IMR-90 (cell line): ENCODE measurements around the gene FGFRL1. TPM values are rescaled to one million over a fixed set of nuclear protein-coding genes. Genes with fewer than 3 reads are reported as not detected.

Source experiments
- ATAC-seq: fragments of 200-7000 bp; cut with Tn5 transposase; 2 replicates; pipeline ENCODE4 v1.9.1; 2020; ENCODE audit warnings: low read depth, mild to moderate bottlenecking, moderate library complexity
- BruUV-seq: library from RNA; stranded (reverse); fragments of 400-500 nt; replicated peaks from 2 replicates; lab custom pipeline; 2021; lab: Mats Ljungman, UMichigan
- CTCF ChIA-PET: fragments of 300-600 bp; formaldehyde crosslinking; extraction: SDS; loops from one replicate; lab custom pipeline; 2021; ENCODE audit warnings: antibody characterized with exemption; lab: Yijun Ruan, JAX
- POLR2A ChIA-PET: fragments of 300-600 bp; sonication (Branson Sonifier 250); formaldehyde crosslinking; loops from one replicate; lab custom pipeline; 2022; ENCODE audit warnings: antibody characterized with exemption; ENCODE audit not compliant: unreplicated experiment; lab: Charles Lee
- DNase-seq: peaks from one replicate; pipeline ENCODE4 v3.0.0; 2013
- H2AFZ ChIP-seq: replicated peaks from 2 replicates; pipeline ENCODE3; 2013; ENCODE audit warnings: low read length, mild to moderate bottlenecking; ENCODE audit not compliant: poor library complexity
- H2AK5ac ChIP-seq: 2 replicates; pipeline ENCODE4 v1.6.1; 2013; ENCODE audit warnings: low read depth, low read length, inconsistent platforms
- H2AK9ac ChIP-seq: replicated peaks from 2 replicates; pipeline ENCODE3; 2013; ENCODE audit warnings: mild to moderate bottlenecking, low read depth, low read length, moderate library complexity; ENCODE audit not compliant: poor library complexity
- H2BK120ac ChIP-seq: 2 replicates; pipeline ENCODE4 v1.6.1; 2013; ENCODE audit warnings: low read depth, low read length, inconsistent platforms
- H2BK15ac ChIP-seq: 3 replicates; pipeline ENCODE4 v1.6.1; 2013; ENCODE audit warnings: low read depth, low read length, inconsistent platforms
- H2BK20ac ChIP-seq: 2 replicates; pipeline ENCODE4 v1.6.1; 2013; ENCODE audit warnings: low read depth, mild to moderate bottlenecking, inconsistent platforms, low read length, moderate library complexity
- H2BK5ac ChIP-seq: 2 replicates; pipeline ENCODE4 v1.6.1; 2013; ENCODE audit warnings: mild to moderate bottlenecking, low read depth, low read length, inconsistent platforms; ENCODE audit not compliant: poor library complexity, severe bottlenecking
- H3K14ac ChIP-seq: replicated peaks from 2 replicates; pipeline ENCODE4 v1.6.1; 2013; ENCODE audit warnings: low read depth, low read length, inconsistent platforms
- H3K18ac ChIP-seq: 2 replicates; pipeline ENCODE4 v1.6.1; 2013; ENCODE audit warnings: low read depth, low read length, control low read depth
- H3K23ac ChIP-seq: 2 replicates; pipeline ENCODE4 v1.6.1; 2013; ENCODE audit warnings: low read depth, low read length, inconsistent platforms
- H3K27ac ChIP-seq: 2 replicates; pipeline ENCODE4 v1.5.1; 2013; ENCODE audit warnings: mild to moderate bottlenecking, control low read depth, low read length; ENCODE audit not compliant: insufficient read depth
- H3K27me3 ChIP-seq: 2 replicates; pipeline ENCODE4 v1.6.1; 2013; ENCODE audit warnings: low read length; ENCODE audit not compliant: control insufficient read depth, insufficient read depth
- H3K36me3 ChIP-seq: 2 replicates; pipeline ENCODE4 v1.6.1; 2013; ENCODE audit warnings: low read length, mixed read lengths; ENCODE audit not compliant: control insufficient read depth, insufficient read depth
- H3K4ac ChIP-seq: 2 replicates; pipeline ENCODE4 v1.6.1; 2013; ENCODE audit warnings: low read depth, low read length, inconsistent platforms
- H3K4me1 ChIP-seq: 2 replicates; pipeline ENCODE4 v1.6.1; 2013; ENCODE audit warnings: low read length, mixed read lengths; ENCODE audit not compliant: control insufficient read depth, insufficient read depth
- H3K4me2 ChIP-seq: 2 replicates; pipeline ENCODE4 v1.6.1; 2013; ENCODE audit warnings: low read depth, mild to moderate bottlenecking, control low read depth, low read length, moderate library complexity
- H3K4me3 ChIP-seq: 2 replicates; pipeline ENCODE4 v1.5.1; 2013; ENCODE audit warnings: low read depth, mild to moderate bottlenecking, control low read depth, low read length, moderate library complexity; ENCODE audit not compliant: insufficient read depth
- H3K56ac ChIP-seq: 2 replicates; pipeline ENCODE4 v1.6.1; 2013; ENCODE audit warnings: low read length, inconsistent platforms; ENCODE audit not compliant: insufficient read depth; ENCODE audit errors: extremely low read depth
- H3K79me1 ChIP-seq, 2 experiments: 2 replicates each; pipeline ENCODE4 v1.6.1; 2013; ENCODE audit warnings: low read length in 2 of 2, inconsistent platforms in 1 of 2, low read depth in 1 of 2
- H3K9ac ChIP-seq: 2 replicates; pipeline ENCODE4 v1.6.1; 2013; ENCODE audit warnings: low read depth, low read length, control low read depth
- H3K9me1 ChIP-seq: 2 replicates; pipeline ENCODE4 v1.6.1; 2013; ENCODE audit warnings: low read length, inconsistent platforms; ENCODE audit not compliant: insufficient read depth
- H3K9me3 ChIP-seq: 2 replicates; pipeline ENCODE4 v1.6.1; 2013; ENCODE audit warnings: low read length; ENCODE audit not compliant: control insufficient read depth, insufficient read depth
- H4K20me1 ChIP-seq: 2 replicates; pipeline ENCODE4 v1.6.1; 2013; ENCODE audit warnings: low read length, inconsistent platforms; ENCODE audit not compliant: insufficient read depth
- H4K5ac ChIP-seq: 2 replicates; pipeline ENCODE4 v1.6.1; 2013; ENCODE audit warnings: mild to moderate bottlenecking, low read depth, low read length, control low read depth
- H4K8ac ChIP-seq, 2 experiments: 2 replicates each; pipeline ENCODE4 v1.6.1; 2013; ENCODE audit warnings: low read depth in 2 of 2, low read length in 2 of 2, control low read depth in 1 of 2, inconsistent platforms in 1 of 2
- H4K91ac ChIP-seq: 2 replicates; pipeline ENCODE4 v1.6.1; 2013; ENCODE audit warnings: low read depth, low read length, inconsistent platforms; ENCODE audit not compliant: insufficient read depth
- RCOR1 ChIP-seq: IDR thresholded peaks from 2 replicates; pipeline ENCODE4 v1.6.1; 2012; ENCODE audit warnings: mild to moderate bottlenecking, low read length, improper control_type of control experiment; ENCODE audit not compliant: insufficient replicate concordance
- WGBS, 2 experiments: methylation state at CpG; one replicate each; pipeline versions ENCODE4 v1.1.5 to v1.1.7; 2013; ENCODE audit warnings: missing lambda C conversion rate in 2 of 2; ENCODE audit not compliant: insufficient read length in 1 of 2; ENCODE audit errors: extremely low coverage in 2 of 2; 5-methylcytosine and 5-hydroxymethylcytosine counted together
- dilution Hi-C: fragments of 300-500 bp; cut with HindIII; formaldehyde crosslinking; loops from one replicate; pipeline ENCODE4 v1.14.3; 2018; ENCODE audit warnings: low sequenced_read_pairs; ENCODE audit not compliant: unreplicated experiment
- in situ Hi-C: fragments of 300-500 bp; cut with MboI; formaldehyde crosslinking; loops from 3 replicates; pipeline ENCODE4 v1.14.3; 2019; ENCODE audit warnings: low sequenced_read_pairs, inconsistent platforms, mixed read lengths
- intact Hi-C: fragments of 100-400 bp; cut with micrococcal nuclease; formaldehyde crosslinking; loops from 2 replicates; pipeline ENCODE4 v1.10.0; 2022
- polyA plus RNA-seq, 3 experiments: library from polyadenylated mRNA; depleted of rRNA; stranded (reverse); fragments of >200 nt; gene quantifications; 2 replicates each; pipeline ENCODE4 v1.2.3, GENCODE V29; 2012; ENCODE audit warnings: low replicate concordance in 1 of 3
- total RNA-seq: library from RNA; depleted of rRNA; stranded (reverse); fragments of >200 nt; gene quantifications from 2 replicates; pipeline ENCODE4 v1.2.3, GENCODE V29; 2012

FGFRL1 gene
- total and polyA plus RNA-seq, 2 of the 4 experiments (the other 2 are of a cell fraction), result 49.3 to 78.8 TPM

DNA sequence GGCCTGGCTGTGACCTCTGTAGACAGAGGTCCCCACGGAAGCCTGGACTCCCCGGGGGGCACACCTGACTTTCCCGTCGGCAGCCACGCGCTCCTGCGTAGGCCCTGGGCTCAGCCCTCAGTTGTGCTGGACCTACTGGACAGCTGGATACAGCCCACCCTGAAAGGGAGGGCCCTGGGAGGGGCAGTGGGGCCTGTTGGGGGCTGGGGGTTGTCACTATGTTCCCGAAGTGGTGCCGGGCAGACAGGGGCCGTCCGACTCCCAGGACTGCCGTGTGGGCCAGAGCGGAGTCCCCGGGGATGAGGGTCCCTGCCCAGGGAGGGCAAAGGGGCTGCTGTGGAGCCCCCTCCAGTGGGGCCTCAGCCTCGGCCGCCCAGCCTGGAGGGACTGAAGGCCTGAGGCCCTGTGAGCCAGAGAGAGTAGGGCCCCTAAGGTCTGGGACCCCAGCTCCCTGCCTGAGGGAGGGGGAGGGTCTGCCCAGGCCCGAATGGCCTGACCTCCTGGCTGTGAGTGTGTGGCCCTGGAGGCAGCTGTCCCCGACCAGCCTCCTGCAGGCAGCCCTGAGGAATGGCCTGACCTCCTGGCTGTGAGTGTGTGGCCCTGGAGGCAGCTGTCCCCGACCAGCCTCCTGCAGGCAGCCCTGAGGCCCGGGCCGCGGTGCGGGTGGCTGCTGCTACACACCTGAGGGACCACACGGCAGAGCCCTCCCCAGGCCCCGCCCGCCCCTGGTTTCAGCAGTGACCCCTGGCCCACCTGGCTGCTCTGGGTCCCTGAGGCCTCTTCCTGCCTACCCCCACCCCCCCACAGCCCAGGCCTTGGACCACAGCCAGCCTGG, 25.8 kb downstream of the FGFRL1 start:
- DNase-seq (no peak), ATAC-seq (no peak)
- H3K23ac ChIP-seq, result no peak overlapping the region
- intact Hi-C loops (no loop called here), dilution Hi-C loops (no loop called here), in situ Hi-C loops (no loop called here)
- no peak overlapping the region for H2BK5ac ChIP-seq
- H3K27me3 ChIP-seq, result no peaks in the 10 kb centered on the region
- no peaks in the 10 kb centered on the region for H3K9me3 ChIP-seq
- no peak overlapping the region for H3K56ac ChIP-seq
- H4K5ac ChIP-seq, result no peak overlapping the region
- peak overlapping the region; percentile 43 for H2AFZ ChIP-seq
- ChIA-PET CTCF (no interaction called here), POLR2A (no interaction called here)
- H3K4me3 ChIP-seq, result no peak overlapping the region
- no peak overlapping the region for H2BK15ac ChIP-seq
- H2AK9ac ChIP-seq, result peak overlapping the region; percentile 55
- no peak for TF ChIP-seq RCOR1
- H3K4me1 ChIP-seq, result peaks cover 32% of the 10 kb centered on the region
- no peak overlapping the region for H3K4me2 ChIP-seq
- no peak overlapping the region for H4K8ac ChIP-seq
- no peak overlapping the region for H2BK120ac ChIP-seq
- no peak overlapping the region for H2BK20ac ChIP-seq
- H3K14ac ChIP-seq, result no peak overlapping the region
- H3K9ac ChIP-seq, result no peak overlapping the region
- no peak overlapping the region for H3K4ac ChIP-seq
- no peak overlapping the region for H3K18ac ChIP-seq
- H3K36me3 ChIP-seq, result no peaks in the 10 kb centered on the region
- H4K20me1 ChIP-seq, result no peaks in the 10 kb centered on the region
- peaks cover 16% of the 10 kb centered on the region; the same call in 1 of the 2 replicates for H3K9me1 ChIP-seq
- BruUV-seq, result no TSS peak
- H2AK5ac ChIP-seq, result no peak overlapping the region
- WGBS, 2 experiments, result 73% methylated on average over 12 of the region's 26 CpGs; no CpG with 5 or more reads in 1 of the 2 experiments
- no peak overlapping the region for H4K91ac ChIP-seq
- no peaks in the 10 kb centered on the region for H3K79me1 ChIP-seq
- H3K27ac ChIP-seq, result no peak overlapping the region
